ENCODE data around the gene CASP1.

CASP1 gene

DNA sequence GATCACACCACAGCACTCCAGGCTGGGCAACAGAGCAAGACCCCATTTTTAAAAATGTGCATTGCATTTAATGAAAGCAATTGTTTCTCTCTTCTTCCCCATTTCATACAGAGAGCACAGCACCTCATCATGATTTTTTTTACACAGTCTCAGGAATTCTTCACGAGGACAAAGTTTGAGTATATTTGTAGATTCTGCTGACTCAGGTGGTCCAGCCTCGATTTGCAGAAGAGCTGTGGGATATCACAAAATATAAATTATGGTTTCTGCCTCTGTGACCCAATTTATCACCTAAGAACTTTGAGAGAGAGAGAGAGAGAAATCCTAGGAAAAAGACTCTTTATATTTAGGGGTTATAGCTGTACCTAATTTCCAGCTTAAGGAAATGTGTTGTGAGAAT lies 31.8 kb downstream of the CASP1 start:
- no peaks in the 10 kb centered on the region for H3K9me3 ChIP-seq (ENCODE audit: control extremely low read depth in 1 of 5, control insufficient read depth in 4 of 5, insufficient read depth in 2 of 5, low read depth in 1 of 5, low read length in 4 of 5)
- H3K27ac ChIP-seq (ENCODE audit: insufficient read depth in 1 of 2, low read depth in 1 of 2, low read length in 2 of 2, poor library complexity in 1 of 2, severe bottlenecking in 2 of 2) = no peak overlapping the region
- ChIA-PET CTCF (no interaction called here), POLR2A (no interaction called here)
- no peak overlapping the region for H3K4me3 ChIP-seq (ENCODE audit: control insufficient read depth in 1 of 7, extremely low read depth in 1 of 7, insufficient read depth in 4 of 7, low read depth in 2 of 7, low read length in 6 of 7)
- DNase-seq = no peak
- no peaks in the 10 kb centered on the region for H3K4me1 ChIP-seq (ENCODE audit: control extremely low read depth in 1 of 4, control insufficient read depth in 4 of 4, insufficient read depth in 4 of 4, low read length in 3 of 4)
- WGBS (ENCODE audit: insufficient coverage) = no CpG with 5 or more reads among the region's 2 CpGs
- H3K36me3 ChIP-seq (ENCODE audit: control insufficient read depth in 4 of 4, insufficient read depth in 4 of 4, low read length in 3 of 4) = no peaks in the 10 kb centered on the region
- no peaks in the 10 kb centered on the region for H3K27me3 ChIP-seq (replicated peaks in 2 of 5; ENCODE audit: control insufficient read depth in 4 of 5, insufficient read depth in 5 of 5, low read length in 4 of 5)

DNA sequence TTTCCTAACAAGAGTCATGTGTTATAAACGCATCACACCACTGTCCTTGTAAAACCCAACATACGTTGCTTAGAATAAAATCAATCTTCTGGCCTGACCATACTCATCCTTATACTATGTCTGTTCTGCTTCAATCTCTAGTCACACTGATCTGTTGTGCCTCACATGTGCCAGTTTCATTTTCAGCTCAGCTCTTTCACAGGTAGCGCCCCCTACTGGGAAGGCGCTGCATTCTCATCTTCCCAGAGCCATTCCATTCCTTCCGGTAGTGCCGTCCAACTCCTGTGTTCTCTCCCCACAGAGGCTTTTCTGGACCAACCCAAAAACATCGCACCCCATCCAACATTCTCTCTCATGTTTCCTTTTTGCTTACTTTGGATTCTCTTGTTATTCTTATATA lies 34.1 kb downstream of the CASP1 start:
- H3K36me3 ChIP-seq (ENCODE audit: control insufficient read depth in 4 of 4, insufficient read depth in 4 of 4, low read length in 3 of 4) = no peaks in the 10 kb centered on the region
- H3K27me3 ChIP-seq (replicated peaks in 2 of 5; ENCODE audit: control insufficient read depth in 4 of 5, insufficient read depth in 5 of 5, low read length in 4 of 5) = no peaks in the 10 kb centered on the region
- peak; percentile 25 to 28 (median 27) for DNase-seq
- H3K9me3 ChIP-seq (ENCODE audit: control extremely low read depth in 1 of 5, control insufficient read depth in 4 of 5, insufficient read depth in 2 of 5, low read depth in 1 of 5, low read length in 4 of 5) = no peaks in the 10 kb centered on the region
- H3K27ac ChIP-seq (ENCODE audit: insufficient read depth in 1 of 2, low read depth in 1 of 2, low read length in 2 of 2, poor library complexity in 1 of 2, severe bottlenecking in 2 of 2) = no peak overlapping the region
- 92% methylated on average over 7 of the region's 7 CpGs for WGBS (ENCODE audit: insufficient coverage)
- H3K4me3 ChIP-seq (ENCODE audit: control insufficient read depth in 1 of 7, extremely low read depth in 1 of 7, insufficient read depth in 4 of 7, low read depth in 2 of 7, low read length in 6 of 7) = no peak overlapping the region
- no peaks in the 10 kb centered on the region for H3K4me1 ChIP-seq (ENCODE audit: control extremely low read depth in 1 of 4, control insufficient read depth in 4 of 4, insufficient read depth in 4 of 4, low read length in 3 of 4)
- POLR2A ChIA-PET = no interaction called here
- CTCF ChIA-PET = interaction anchor here (1.3 kb wide), 1 partner anchor 74 kb away, joined by 3 read pairs; no protein-coding TSS in a partner anchor

DNA sequence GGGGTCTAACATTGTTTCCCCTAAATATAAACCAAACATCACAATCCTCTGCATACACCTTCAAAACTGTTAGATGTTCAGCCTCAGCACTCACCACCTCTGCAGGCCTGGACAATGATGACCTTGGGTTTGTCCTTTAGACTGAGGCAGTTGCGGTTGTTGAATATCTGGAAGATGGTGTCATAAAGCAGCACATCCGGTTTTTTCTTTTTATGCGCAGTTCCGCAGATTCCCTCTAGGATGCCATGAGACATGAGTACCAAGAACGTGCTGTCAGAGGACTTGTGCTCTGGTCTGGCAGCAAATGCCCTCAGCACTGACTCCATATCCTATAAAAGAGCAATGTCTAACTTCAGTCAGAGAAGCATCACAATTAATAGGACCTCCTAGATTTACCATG lies 34.8 kb downstream of the CASP1 start:
- CTCF ChIA-PET = interaction anchor here (1.3 kb wide), 1 partner anchor 74 kb away, joined by 3 read pairs; no protein-coding TSS in a partner anchor
- Histone ChIP-seq H3K27ac (ENCODE audit: insufficient read depth in 1 of 2, low read depth in 1 of 2, low read length in 2 of 2, poor library complexity in 1 of 2, severe bottlenecking in 2 of 2) (no peak overlapping the region), H3K9me3 (ENCODE audit: control extremely low read depth in 1 of 5, control insufficient read depth in 4 of 5, insufficient read depth in 2 of 5, low read depth in 1 of 5, low read length in 4 of 5) (no peaks in the 10 kb centered on the region), H3K27me3 (replicated peaks in 2 of 5; ENCODE audit: control insufficient read depth in 4 of 5, insufficient read depth in 5 of 5, low read length in 4 of 5) (no peaks in the 10 kb centered on the region), H3K4me3 (ENCODE audit: control insufficient read depth in 1 of 7, extremely low read depth in 1 of 7, insufficient read depth in 4 of 7, low read depth in 2 of 7, low read length in 6 of 7) (no peak overlapping the region), H3K4me1 (ENCODE audit: control extremely low read depth in 1 of 4, control insufficient read depth in 4 of 4, insufficient read depth in 4 of 4, low read length in 3 of 4) (no peaks in the 10 kb centered on the region), H3K36me3 (ENCODE audit: control insufficient read depth in 4 of 4, insufficient read depth in 4 of 4, low read length in 3 of 4) (no peaks in the 10 kb centered on the region)
- peak; percentile 7 to 36 (median 23) for DNase-seq
- POLR2A ChIA-PET = no interaction called here
- 94% methylated on average over 5 of the region's 5 CpGs for WGBS (ENCODE audit: insufficient coverage)

GRCh38 chr11:104999721-105000120 lies 35.2 kb downstream of the CASP1 start:
- CTCF ChIA-PET = no interaction called here
- H3K9me3 ChIP-seq (ENCODE audit: control extremely low read depth in 1 of 5, control insufficient read depth in 4 of 5, insufficient read depth in 2 of 5, low read depth in 1 of 5, low read length in 4 of 5) = no peaks in the 10 kb centered on the region

DNA sequence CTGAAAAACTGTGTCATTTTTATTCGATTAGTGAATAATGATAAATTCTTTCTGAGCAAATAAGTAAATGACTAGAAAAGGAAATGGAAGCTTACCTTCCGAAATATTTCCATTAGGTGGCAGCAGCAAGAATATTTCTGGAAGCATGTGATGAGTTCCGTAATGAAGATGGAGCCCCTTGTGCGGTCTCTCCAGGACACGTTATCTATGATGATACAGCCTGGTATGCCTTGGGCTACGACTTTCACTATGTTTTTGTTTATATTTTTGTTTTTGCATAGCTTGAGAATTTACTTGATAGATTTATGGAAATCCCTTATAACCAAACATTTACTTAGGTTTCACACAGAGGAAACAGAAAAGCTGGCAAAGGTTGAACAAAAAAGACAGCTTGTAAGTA lies 37.7 kb downstream of the CASP1 start:
- no peaks in the 10 kb centered on the region for H3K27me3 ChIP-seq (replicated peaks in 2 of 5; ENCODE audit: control insufficient read depth in 4 of 5, insufficient read depth in 5 of 5, low read length in 4 of 5)
- no peak overlapping the region for H3K4me3 ChIP-seq (ENCODE audit: control insufficient read depth in 1 of 7, extremely low read depth in 1 of 7, insufficient read depth in 4 of 7, low read depth in 2 of 7, low read length in 6 of 7)
- no peaks in the 10 kb centered on the region for H3K4me1 ChIP-seq (ENCODE audit: control extremely low read depth in 1 of 4, control insufficient read depth in 4 of 4, insufficient read depth in 4 of 4, low read length in 3 of 4)
- DNase-seq = no peak
- H3K27ac ChIP-seq (ENCODE audit: insufficient read depth in 1 of 2, low read depth in 1 of 2, low read length in 2 of 2, poor library complexity in 1 of 2, severe bottlenecking in 2 of 2) = no peak overlapping the region
- ChIA-PET POLR2A (no interaction called here), CTCF (interaction anchor here (0.9 to 1.3 kb wide), 3 partner anchors 10 to 50 kb away, joined by 3 to 4 read pairs (median 3); no protein-coding TSS in a partner anchor)
- 87% methylated on average over 4 of the region's 6 CpGs for WGBS (ENCODE audit: insufficient coverage)
- no peaks in the 10 kb centered on the region for H3K9me3 ChIP-seq (ENCODE audit: control extremely low read depth in 1 of 5, control insufficient read depth in 4 of 5, insufficient read depth in 2 of 5, low read depth in 1 of 5, low read length in 4 of 5)
- no peaks in the 10 kb centered on the region for H3K36me3 ChIP-seq (ENCODE audit: control insufficient read depth in 4 of 4, insufficient read depth in 4 of 4, low read length in 3 of 4)

More at GRCh38 chr11:104999721-105000120, 35.2 kb downstream of the CASP1 start:
- H3K27ac ChIP-seq (ENCODE audit: insufficient read depth in 1 of 2, low read depth in 1 of 2, low read length in 2 of 2, poor library complexity in 1 of 2, severe bottlenecking in 2 of 2) = no peak overlapping the region
- H3K36me3 ChIP-seq (ENCODE audit: control insufficient read depth in 4 of 4, insufficient read depth in 4 of 4, low read length in 3 of 4) = no peaks in the 10 kb centered on the region
- no peaks in the 10 kb centered on the region for H3K4me1 ChIP-seq (ENCODE audit: control extremely low read depth in 1 of 4, control insufficient read depth in 4 of 4, insufficient read depth in 4 of 4, low read length in 3 of 4)
- POLR2A ChIA-PET = no interaction called here
- DNase-seq = no peak
- no peak overlapping the region for H3K4me3 ChIP-seq (ENCODE audit: control insufficient read depth in 1 of 7, extremely low read depth in 1 of 7, insufficient read depth in 4 of 7, low read depth in 2 of 7, low read length in 6 of 7)
- no peaks in the 10 kb centered on the region for H3K27me3 ChIP-seq (replicated peaks in 2 of 5; ENCODE audit: control insufficient read depth in 4 of 5, insufficient read depth in 5 of 5, low read length in 4 of 5)
- WGBS (ENCODE audit: insufficient coverage) = no CpG with 5 or more reads among the region's 1 CpG

DNA sequence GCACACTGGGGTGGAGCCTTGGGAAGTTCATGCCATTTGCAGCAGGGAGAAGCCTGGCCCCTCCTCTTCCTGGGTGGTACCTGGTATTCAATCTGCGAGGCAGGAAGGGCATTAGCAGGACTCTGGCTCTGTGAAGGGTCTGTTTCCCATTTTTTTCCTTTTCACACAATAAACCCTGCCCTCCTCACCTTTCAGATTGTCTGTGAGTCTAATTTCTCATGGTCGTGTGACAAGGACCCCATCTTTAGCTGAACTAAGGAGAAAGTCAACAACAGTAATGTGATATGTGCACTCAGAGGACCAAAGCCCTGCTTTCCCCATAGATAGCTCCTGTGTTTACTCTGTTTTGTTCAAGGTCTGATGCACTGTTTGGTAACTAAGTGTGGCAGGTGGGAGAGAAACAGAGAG lies 39.9 kb downstream of the CASP1 start:
- ChIA-PET CTCF (interaction anchor here (1.6 kb wide), 1 partner anchor 44 kb away, joined by 4 read pairs; no protein-coding TSS in a partner anchor), POLR2A (no interaction called here)
- no peak overlapping the region for H3K4me3 ChIP-seq (ENCODE audit: control insufficient read depth in 1 of 7, extremely low read depth in 1 of 7, insufficient read depth in 4 of 7, low read depth in 2 of 7, low read length in 6 of 7)
- H3K27me3 ChIP-seq (replicated peaks in 2 of 5; ENCODE audit: control insufficient read depth in 4 of 5, insufficient read depth in 5 of 5, low read length in 4 of 5) = no peaks in the 10 kb centered on the region
- H3K9me3 ChIP-seq (ENCODE audit: control extremely low read depth in 1 of 5, control insufficient read depth in 4 of 5, insufficient read depth in 2 of 5, low read depth in 1 of 5, low read length in 4 of 5) = no peaks in the 10 kb centered on the region
- no peak overlapping the region for H3K27ac ChIP-seq (ENCODE audit: insufficient read depth in 1 of 2, low read depth in 1 of 2, low read length in 2 of 2, poor library complexity in 1 of 2, severe bottlenecking in 2 of 2)
- 100% methylated on average over 1 of the region's 2 CpGs for WGBS (ENCODE audit: insufficient coverage)
- no peaks in the 10 kb centered on the region for H3K4me1 ChIP-seq (ENCODE audit: control extremely low read depth in 1 of 4, control insufficient read depth in 4 of 4, insufficient read depth in 4 of 4, low read length in 3 of 4)
- no peak for DNase-seq
- H3K36me3 ChIP-seq (ENCODE audit: control insufficient read depth in 4 of 4, insufficient read depth in 4 of 4, low read length in 3 of 4) = no peaks in the 10 kb centered on the region

DNA sequence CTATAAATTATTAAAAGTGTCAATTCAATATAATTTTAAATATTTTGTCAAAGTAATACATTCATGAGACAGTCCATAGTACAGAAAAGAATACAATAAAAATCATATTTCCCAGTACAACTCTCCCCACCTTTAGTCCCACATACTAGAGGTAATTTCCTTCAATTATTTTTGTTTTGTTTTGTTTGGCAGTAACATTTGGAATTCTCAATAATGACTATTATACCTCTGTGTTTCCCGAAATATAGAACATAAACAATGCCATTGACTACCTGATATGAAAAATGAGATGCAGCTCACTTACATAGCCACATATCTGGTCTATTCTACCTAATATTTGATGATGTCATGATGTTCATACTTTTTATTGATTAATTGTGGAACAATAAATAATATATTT lies 42.2 kb downstream of the CASP1 start:
- POLR2A ChIA-PET = no interaction called here

More for the DNA sequence above, 42.2 kb downstream of the CASP1 start:
- H3K27ac ChIP-seq (ENCODE audit: insufficient read depth in 1 of 2, low read depth in 1 of 2, low read length in 2 of 2, poor library complexity in 1 of 2, severe bottlenecking in 2 of 2) = no peak overlapping the region
- CTCF ChIA-PET = no interaction called here
- H3K4me1 ChIP-seq (ENCODE audit: control extremely low read depth in 1 of 4, control insufficient read depth in 4 of 4, insufficient read depth in 4 of 4, low read length in 3 of 4) = no peaks in the 10 kb centered on the region
- H3K4me3 ChIP-seq (ENCODE audit: control insufficient read depth in 1 of 7, extremely low read depth in 1 of 7, insufficient read depth in 4 of 7, low read depth in 2 of 7, low read length in 6 of 7) = no peak overlapping the region
- peaks cover 0 to 3% (median 0%) of the 10 kb centered on the region in 5 experiments for H3K9me3 ChIP-seq (ENCODE audit: control extremely low read depth in 1 of 5, control insufficient read depth in 4 of 5, insufficient read depth in 2 of 5, low read depth in 1 of 5, low read length in 4 of 5)
- no CpG with 5 or more reads among the region's 1 CpG for WGBS (ENCODE audit: insufficient coverage)
- no peak for DNase-seq
- H3K27me3 ChIP-seq (replicated peaks in 2 of 5; ENCODE audit: control insufficient read depth in 4 of 5, insufficient read depth in 5 of 5, low read length in 4 of 5) = no peaks in the 10 kb centered on the region
- no peaks in the 10 kb centered on the region for H3K36me3 ChIP-seq (ENCODE audit: control insufficient read depth in 4 of 4, insufficient read depth in 4 of 4, low read length in 3 of 4)

All from common myeloid progenitor, CD34-positive (primary cell).